HG02588 (cell line): ENCODE measurements around the gene NIBAN1.
A peak's percentile ranks its signal among the peaks of the same experiment; 100 is the strongest.
"Not testable (repeated sequence)": the region's sequence is repeated elsewhere in the genome, so short reads cannot be mapped to it uniquely, and the experiment has no call there.

Source experiments
- ATAC-seq: cut with Tn5 transposase; IDR thresholded peaks from one replicate; pipeline ENCODE4 v1.9.1; 2021; ENCODE audit warnings: mild to moderate bottlenecking, moderate library complexity; ENCODE audit not compliant: unreplicated experiment

Gene NIBAN1

GRCh38 chr1:184974056-184974836 is at the start of gene NIBAN1:
Gene NIBAN1, minus strand, starts transcription at chr1:184974508. Its CDS starts 152 bp downstream, at chr1:184974356.
- peak; percentile 57 for ATAC-seq

GRCh38 chr1:185017966-185018365 is 43.7 kb upstream of the NIBAN1 start:
- no peak for ATAC-seq

GRCh38 chr1:185017338-185017737 is 43.0 kb upstream of the NIBAN1 start:
- no peak for ATAC-seq

- no peak for ATAC-seq
Observed at GRCh38 chr1:185016880-185017279, 42.6 kb upstream of the NIBAN1 start.

- no peak for ATAC-seq
Observed at GRCh38 chr1:185015631-185016030, 41.3 kb upstream of the NIBAN1 start.

- no peak for ATAC-seq
Observed at GRCh38 chr1:185014941-185015340, 40.6 kb upstream of the NIBAN1 start.

- ATAC-seq, result no peak
Observed at GRCh38 chr1:185010361-185010760, 36.1 kb upstream of the NIBAN1 start.

GRCh38 chr1:185008838-185009237 is 34.5 kb upstream of the NIBAN1 start:
- ATAC-seq, result no peak

- not testable (repeated sequence) for ATAC-seq
Observed at GRCh38 chr1:185001312-185001880, 27.1 kb upstream of the NIBAN1 start.

GRCh38 chr1:184999974-185000373 is 25.7 kb upstream of the NIBAN1 start:
- ATAC-seq, result not testable (repeated sequence)

GRCh38 chr1:184994301-184994700 is 20.0 kb upstream of the NIBAN1 start:
- ATAC-seq, result no peak

- no peak for ATAC-seq
Observed at GRCh38 chr1:184992271-184992670, 18.0 kb upstream of the NIBAN1 start.

- no peak for ATAC-seq
Observed at GRCh38 chr1:184990204-184990603, 15.9 kb upstream of the NIBAN1 start.

- no peak for ATAC-seq
Observed at GRCh38 chr1:184988506-184988905, 14.2 kb upstream of the NIBAN1 start.

- ATAC-seq, result no peak
Observed at GRCh38 chr1:184987696-184988095, 13.4 kb upstream of the NIBAN1 start.

GRCh38 chr1:184986250-184986649 is 11.9 kb upstream of the NIBAN1 start:
- no peak for ATAC-seq

GRCh38 chr1:184982002-184982954 is 8.0 kb upstream of the NIBAN1 start:
- peak; percentile 94 for ATAC-seq

GRCh38 chr1:184980726-184981125 is 6.4 kb upstream of the NIBAN1 start:
- ATAC-seq, result no peak

GRCh38 chr1:184975208-184975870 is 1.0 kb upstream of the NIBAN1 start:
- ATAC-seq, result no peak

- no peak for ATAC-seq
Observed at GRCh38 chr1:184974837-184975115, 468 bp upstream of the NIBAN1 start.
